ENCODE data around the gene RNFT2. TPM values are rescaled to one million over a fixed set of nuclear protein-coding genes. Genes with fewer than 3 reads are reported as not detected.

RNFT2 gene
- polyA plus RNA-seq, 2 of the 4 experiments (the other 2 are of a cell fraction): 2.6 to 7.2 TPM

DNA sequence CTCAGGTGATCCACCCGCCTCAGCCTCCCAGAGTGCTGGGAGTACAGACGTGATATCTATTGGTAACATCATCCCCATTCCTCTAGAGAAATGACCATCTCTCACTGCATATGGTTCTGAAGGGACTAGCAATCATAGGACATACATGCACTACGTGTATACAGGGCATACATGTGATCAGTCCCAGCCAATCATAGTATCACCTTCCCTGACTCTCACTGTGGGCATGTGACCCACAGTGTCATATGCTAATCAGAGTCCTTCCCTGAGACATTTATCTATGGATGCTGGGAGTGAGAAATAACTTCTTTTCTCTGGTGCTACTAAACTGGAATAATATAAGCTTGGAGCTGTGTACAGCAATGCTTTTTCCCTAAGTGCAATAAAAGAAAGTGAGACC, 160.6 kb downstream of the RNFT2 start:
- H3K27ac ChIP-seq: no peak overlapping the region
- TF ChIP-seq ZNF302 (CRISPR knock-in tag; IDR thresholded peaks at IDR 0.05): no peak
- TF ChIP-seq, protein P1, sequence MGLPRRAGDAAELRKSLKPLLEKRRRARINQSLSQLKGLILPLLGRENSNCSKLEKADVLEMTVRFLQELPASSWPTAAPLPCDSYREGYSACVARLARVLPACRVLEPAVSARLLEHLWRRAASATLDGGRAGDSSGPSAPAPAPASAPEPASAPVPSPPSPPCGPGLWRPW (IDR thresholded peaks at IDR 0.05): no peak
- TF ChIP-seq, protein P2, sequence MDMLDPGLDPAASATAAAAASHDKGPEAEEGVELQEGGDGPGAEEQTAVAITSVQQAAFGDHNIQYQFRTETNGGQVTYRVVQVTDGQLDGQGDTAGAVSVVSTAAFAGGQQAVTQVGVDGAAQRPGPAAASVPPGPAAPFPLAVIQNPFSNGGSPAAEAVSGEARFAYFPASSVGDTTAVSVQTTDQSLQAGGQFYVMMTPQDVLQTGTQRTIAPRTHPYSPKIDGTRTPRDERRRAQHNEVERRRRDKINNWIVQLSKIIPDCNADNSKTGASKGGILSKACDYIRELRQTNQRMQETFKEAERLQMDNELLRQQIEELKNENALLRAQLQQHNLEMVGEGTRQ (IDR thresholded peaks at IDR 0.05): peak; percentile 84
- CTCF ChIA-PET: interaction anchor here (0.7 to 1.7 kb wide), 4 partner anchors 10 to 190 kb away, joined by 3 to 5 read pairs (median 3); partner anchors contain the start of gene HRK
- peak overlapping the region; percentile 29; the same call in 2 of the 3 replicates for H3K4me2 ChIP-seq
- no peak overlapping the region for H3K4me3 ChIP-seq
- H3K9me3 ChIP-seq: peaks cover 4% of the 10 kb centered on the region; the same call in 1 of the 3 replicates
- POLR2A ChIA-PET: no interaction called here
- FAIRE-seq: no peak
- no peaks in the 10 kb centered on the region for H3K4me1 ChIP-seq
- peak; percentile 78 to 79 for ATAC-seq
- DNase-seq (ENCODE audit: low read depth in 1 of 2, low spot score in 1 of 2): no peak
- WGBS (ENCODE audit: missing lambda C conversion rate): 41% methylated on average over 3 of the region's 3 CpGs

- 7% methylated on average over 2 of the region's 2 CpGs for WGBS (ENCODE audit: missing lambda C conversion rate)
- TF ChIP-seq RFX5 (IDR thresholded peaks at IDR 0.05) (no peak), ZC3H11A (IDR thresholded peaks at IDR 0.05) (no peak), KDM5A (IDR thresholded peaks at IDR 0.05) (no peak), CBX2 (IDR thresholded peaks at IDR 0.05; ENCODE audit: borderline replicate concordance, low read depth) (no peak), ZFP36 (IDR thresholded peaks at IDR 0.05; ENCODE audit: borderline replicate concordance, partially characterized antibody) (no peak), BHLHE40 (IDR thresholded peaks at IDR 0.05; ENCODE audit: low read depth, low read length) (no peak), ELK1 (IDR thresholded peaks at IDR 0.05; ENCODE audit: low read depth, low read length) (no peak), HEYL (CRISPR knock-in tag; IDR thresholded peaks at IDR 0.05) (no peak), FOSB (CRISPR knock-in tag; IDR thresholded peaks at IDR 0.05) (no peak), CBX8 (IDR thresholded peaks at IDR 0.05) (no peak), CEBPB (IDR thresholded peaks at IDR 0.05) (no peak), ZNF302 (CRISPR knock-in tag; IDR thresholded peaks at IDR 0.05) (no peak)
- TF ChIP-seq, protein P3, sequence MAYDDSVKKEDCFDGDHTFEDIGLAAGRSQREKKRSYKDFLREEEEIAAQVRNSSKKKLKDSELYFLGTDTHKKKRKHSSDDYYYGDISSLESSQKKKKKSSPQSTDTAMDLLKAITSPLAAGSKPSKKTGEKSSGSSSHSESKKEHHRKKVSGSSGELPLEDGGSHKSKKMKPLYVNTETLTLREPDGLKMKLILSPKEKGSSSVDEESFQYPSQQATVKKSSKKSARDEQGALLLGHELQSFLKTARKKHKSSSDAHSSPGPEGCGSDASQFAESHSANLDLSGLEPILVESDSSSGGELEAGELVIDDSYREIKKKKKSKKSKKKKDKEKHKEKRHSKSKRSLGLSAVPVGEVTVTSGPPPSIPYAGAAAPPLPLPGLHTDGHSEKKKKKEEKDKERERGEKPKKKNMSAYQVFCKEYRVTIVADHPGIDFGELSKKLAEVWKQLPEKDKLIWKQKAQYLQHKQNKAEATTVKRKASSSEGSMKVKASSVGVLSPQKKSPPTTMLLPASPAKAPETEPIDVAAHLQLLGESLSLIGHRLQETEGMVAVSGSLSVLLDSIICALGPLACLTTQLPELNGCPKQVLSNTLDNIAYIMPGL (CRISPR knock-in tag; IDR thresholded peaks at IDR 0.05; ENCODE audit: borderline replicate concordance): no peak
- TF ChIP-seq, protein P2 (IDR thresholded peaks at IDR 0.05): no peak
- TF ChIP-seq, protein P4, sequence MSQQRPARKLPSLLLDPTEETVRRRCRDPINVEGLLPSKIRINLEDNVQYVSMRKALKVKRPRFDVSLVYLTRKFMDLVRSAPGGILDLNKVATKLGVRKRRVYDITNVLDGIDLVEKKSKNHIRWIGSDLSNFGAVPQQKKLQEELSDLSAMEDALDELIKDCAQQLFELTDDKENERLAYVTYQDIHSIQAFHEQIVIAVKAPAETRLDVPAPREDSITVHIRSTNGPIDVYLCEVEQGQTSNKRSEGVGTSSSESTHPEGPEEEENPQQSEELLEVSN (IDR thresholded peaks at IDR 0.05; ENCODE audit: borderline replicate concordance, low read depth): no peak
- TF ChIP-seq, protein P5, sequence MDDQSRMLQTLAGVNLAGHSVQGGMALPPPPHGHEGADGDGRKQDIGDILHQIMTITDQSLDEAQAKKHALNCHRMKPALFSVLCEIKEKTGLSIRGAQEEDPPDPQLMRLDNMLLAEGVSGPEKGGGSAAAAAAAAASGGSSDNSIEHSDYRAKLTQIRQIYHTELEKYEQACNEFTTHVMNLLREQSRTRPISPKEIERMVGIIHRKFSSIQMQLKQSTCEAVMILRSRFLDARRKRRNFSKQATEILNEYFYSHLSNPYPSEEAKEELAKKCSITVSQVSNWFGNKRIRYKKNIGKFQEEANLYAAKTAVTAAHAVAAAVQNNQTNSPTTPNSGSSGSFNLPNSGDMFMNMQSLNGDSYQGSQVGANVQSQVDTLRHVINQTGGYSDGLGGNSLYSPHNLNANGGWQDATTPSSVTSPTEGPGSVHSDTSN (IDR thresholded peaks at IDR 0.05): no peak
- no peak for ATAC-seq
Measured at GRCh38 chr12:116901612-116902011, 163.5 kb downstream of the RNFT2 start.

More at GRCh38 chr12:116901612-116902011, 163.5 kb downstream of the RNFT2 start:
- H3K4me1 ChIP-seq: no peaks in the 10 kb centered on the region
- no peak overlapping the region for H3K4me3 ChIP-seq
- DNase-seq (ENCODE audit: low read depth in 1 of 2, low spot score in 1 of 2) (no peak), FAIRE-seq (no peak)
- peaks cover 4% of the 10 kb centered on the region; the same call in 1 of the 3 replicates for H3K9me3 ChIP-seq
- H3K27ac ChIP-seq: no peak overlapping the region
- H3K4me2 ChIP-seq: no peak overlapping the region
- ChIA-PET POLR2A (interaction anchor here (0.6 kb wide), 1 partner anchor 20 kb away, joined by 4 read pairs; no protein-coding TSS in a partner anchor), CTCF (no interaction called here)

Small RNA genes lying within 50 kb of the gene (small RNA-seq; reads per million reads assigned to genes)
- gene RNU6-558P: 0 reads per million in 6 experiments

Other genes starting within 250 kb of the RNFT2 start
- gene MAP1LC3B2, start 178.9 kb upstream of the RNFT2 start, polyA plus RNA-seq (2011; rRNA removed): 2.8 and 6.7 TPM in 2 replicates
- gene MAP1LC3B2, start 178.9 kb upstream of the RNFT2 start, polyA plus RNA-seq (2017; fragmentation: RNase III; extraction: RNeasy Plus Mini Kit Qiagen cat#74134 plus additional on column Dnase treatment): 1.4 to 2.9 TPM (median 2.1 TPM) in 3 replicates
- 16.9 and 17.4 TPM in 2 replicates for gene SPRING1, start 246 bp upstream of the RNFT2 start, polyA plus RNA-seq (2011; rRNA removed)
- 9.1 to 11.2 TPM (median 10.9 TPM) in 3 replicates for gene SPRING1, start 246 bp upstream of the RNFT2 start, polyA plus RNA-seq (2017; fragmentation: RNase III; extraction: RNeasy Plus Mini Kit Qiagen cat#74134 plus additional on column Dnase treatment)
- 0.34 and 0.40 TPM in 2 replicates for gene HRK, start 143.1 kb downstream of the RNFT2 start, polyA plus RNA-seq (2011; rRNA removed)
- 0.13 to 0.14 TPM (median 0.13 TPM) in 3 replicates for gene HRK, start 143.1 kb downstream of the RNFT2 start, polyA plus RNA-seq (2017; fragmentation: RNase III; extraction: RNeasy Plus Mini Kit Qiagen cat#74134 plus additional on column Dnase treatment)
- gene FBXW8, start 172.6 kb downstream of the RNFT2 start, polyA plus RNA-seq (2011; rRNA removed): 15.7 and 16.8 TPM in 2 replicates
- 8.3 to 11.0 TPM (median 9.8 TPM) in 3 replicates for gene FBXW8, start 172.6 kb downstream of the RNFT2 start, polyA plus RNA-seq (2017; fragmentation: RNase III; extraction: RNeasy Plus Mini Kit Qiagen cat#74134 plus additional on column Dnase treatment)